Kidney epithelial cell (primary cell): Measurements from ENCODE around the gene OR4Q2. TPM values are rescaled to one million over a fixed set of nuclear protein-coding genes. Genes with fewer than 3 reads are reported as not detected.
"Not testable (repeated sequence)": the region's sequence is repeated elsewhere in the genome, so short reads cannot be mapped to it uniquely, and the experiment has no call there.

Experiments used
- DNase-seq: peaks from one replicate; pipeline ENCODE4 v3.0.0-alpha.2; 2010; ENCODE audit warnings: low read depth
- H3K27me3 ChIP-seq: 2 replicates; pipeline ENCODE4 v1.6.0; 2011; ENCODE audit warnings: low read length; ENCODE audit not compliant: control insufficient read depth, insufficient read depth
- H3K36me3 ChIP-seq: 2 replicates; pipeline ENCODE4 v1.5.1; 2011; ENCODE audit warnings: low read length; ENCODE audit not compliant: control insufficient read depth, insufficient read depth
- H3K4me3 ChIP-seq: 2 replicates; pipeline ENCODE4 v1.5.1; 2011; ENCODE audit warnings: low read depth, mild to moderate bottlenecking, control low read depth, low read length
- CTCF ChIP-seq: IDR thresholded peaks from 2 replicates; pipeline ENCODE4 v1.5.1; 2011; ENCODE audit warnings: mild to moderate bottlenecking, moderate library complexity, low read length, control low read depth, inconsistent platforms; ENCODE audit not compliant: insufficient read depth, poor library complexity, severe bottlenecking
- total RNA-seq: library from RNA; depleted of rRNA; stranded (reverse); fragments of >200 nt; gene quantifications from 2 replicates; pipeline ENCODE4 v1.2.3, GENCODE V29; 2015

OR4Q2 gene
- not detected in 2 replicates for total RNA-seq

- H3K27me3 ChIP-seq = no peaks in the 10 kb centered on the region
- no peaks in the 10 kb centered on the region for H3K36me3 ChIP-seq
- no peak within 1 kb of the TSS for H3K4me3 ChIP-seq
- TF ChIP-seq CTCF = no peak
- no peak for DNase-seq
Measured at GRCh38 chr14:20001863-20002262, at the start of gene OR4Q2. TSS of gene OR4Q2 (plus strand) at chr14:20002163.

GRCh38 chr14:19969735-19970134 is 32.2 kb upstream of the OR4Q2 start:
- not testable (repeated sequence) for DNase-seq, H3K27me3 ChIP-seq, H3K36me3 ChIP-seq

GRCh38 chr14:19974844-19975243 is 27.1 kb upstream of the OR4Q2 start:
- no peak for TF ChIP-seq CTCF
- no peak for DNase-seq
- Histone ChIP-seq H3K27me3 (no peaks in the 10 kb centered on the region), H3K36me3 (no peaks in the 10 kb centered on the region), H3K4me3 (no peak overlapping the region)

More at GRCh38 chr14:19969735-19970134, 32.2 kb upstream of the OR4Q2 start:
- H3K4me3 ChIP-seq = not testable (repeated sequence)

- no peaks in the 10 kb centered on the region for H3K27me3 ChIP-seq
- DNase-seq = no peak
- H3K4me3 ChIP-seq = no peak within 1 kb of the TSS
- no peak for TF ChIP-seq CTCF
- no peaks in the 10 kb centered on the region for H3K36me3 ChIP-seq
Measured at GRCh38 chr14:19975291-19975690, 26.7 kb upstream of the OR4Q2 start, which contains the start of gene OR4K15. TSS of gene OR4K15 (plus strand) at chr14:19975591. CDS start at chr14:19975591, 0 bp downstream.

GRCh38 chr14:19993438-19993837 is 8.5 kb upstream of the OR4Q2 start:
- TF ChIP-seq CTCF = no peak
- Histone ChIP-seq H3K36me3 (no peaks in the 10 kb centered on the region), H3K27me3 (no peaks in the 10 kb centered on the region), H3K4me3 (no peak overlapping the region)
- no peak for DNase-seq

GRCh38 chr14:20002319-20002718 is 356 bp downstream of the OR4Q2 start:
- Histone ChIP-seq H3K27me3 (no peaks in the 10 kb centered on the region), H3K4me3 (no peak overlapping the region), H3K36me3 (no peaks in the 10 kb centered on the region)
- no peak for DNase-seq
- TF ChIP-seq CTCF = no peak
